22Rv1 (cell line): ENCODE data around the gene FAM161B.

Source experiments
- CTCF ChIP-seq: fragments of 450-650 bp; IDR thresholded peaks from 2 replicates; pipeline ENCODE4 v1.5.1; 2017; ENCODE audit warnings: mild to moderate bottlenecking
- ZFX ChIP-seq: fragments of 450-650 bp; IDR thresholded peaks from 2 replicates; pipeline ENCODE4 v1.6.1; 2017; ENCODE audit warnings: antibody characterized with exemption, borderline replicate concordance

DNA sequence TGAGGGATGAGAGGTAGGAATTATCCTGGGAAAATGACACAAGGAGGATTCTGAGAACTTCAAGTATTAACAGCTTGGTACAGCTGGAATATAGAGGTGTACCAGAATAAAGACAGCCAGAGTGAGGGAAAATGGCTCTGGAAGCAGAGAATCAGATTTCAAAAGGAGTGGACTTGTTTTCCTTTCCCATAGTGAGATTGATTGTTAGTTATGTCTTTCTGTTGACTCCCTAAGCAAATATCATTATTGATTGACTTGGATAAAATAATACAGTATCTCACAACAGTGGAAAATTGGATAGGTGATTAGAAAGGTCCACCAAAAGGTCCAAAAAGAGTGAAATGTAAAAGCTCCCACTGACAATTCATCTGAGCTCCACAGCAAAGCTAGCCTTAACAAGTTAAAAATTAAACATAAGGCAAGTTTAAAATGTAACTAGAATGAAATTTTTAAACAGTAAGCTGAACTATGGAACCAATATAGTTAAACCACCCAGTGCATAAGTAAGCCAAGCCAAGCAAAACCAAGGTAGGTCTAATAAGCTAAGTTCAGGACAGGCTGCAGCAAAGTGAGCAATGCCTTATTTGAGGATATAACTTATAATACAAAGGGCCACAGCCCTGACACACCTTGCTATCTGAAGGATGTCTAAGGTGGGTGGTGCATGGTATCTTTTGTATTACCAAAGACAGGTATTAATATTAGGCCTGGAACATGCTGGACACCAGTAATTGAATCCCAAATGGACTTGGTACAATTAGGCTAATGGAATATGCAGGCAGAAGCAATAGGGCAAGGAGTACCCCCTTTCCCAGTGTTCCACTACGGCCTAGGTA lies 47.4 kb upstream of the FAM161B start:
- no peak for TF ChIP-seq CTCF
- no peak for TF ChIP-seq ZFX
